DND-41 (cell line): Measurements from ENCODE around the gene IFI27L1.

Experiments used
- ATAC-seq: fragments of 200-7000 bp; cut with Tn5 transposase; 3 replicates; pipeline ENCODE4 v1.9.1; 2021; ENCODE audit warnings: low read depth; ENCODE audit not compliant: insufficient read depth
- DNase-seq: peaks from one replicate; pipeline ENCODE4 v3.0.0-alpha.2; 2020
- H2AFZ ChIP-seq: 2 replicates; pipeline ENCODE4 v1.6.0; 2012; ENCODE audit warnings: low read depth, low read length
- H3K27ac ChIP-seq: 2 replicates; pipeline ENCODE4 v1.5.1; 2012; ENCODE audit warnings: low read length, inconsistent platforms
- H3K27me3 ChIP-seq: fragments of 200-600 bp; sonication (generic); 2 replicates; pipeline ENCODE4 v1.6.0; 2012; ENCODE audit warnings: low read length, mild to moderate bottlenecking, inconsistent platforms; ENCODE audit not compliant: insufficient read depth, poor library complexity
- H3K36me3 ChIP-seq: 2 replicates; pipeline ENCODE4 v1.5.1; 2012; ENCODE audit warnings: low read length, inconsistent platforms; ENCODE audit not compliant: insufficient read depth
- H3K4me1 ChIP-seq: 2 replicates; pipeline ENCODE4 v1.5.1; 2012; ENCODE audit warnings: mild to moderate bottlenecking, low read length; ENCODE audit not compliant: insufficient read depth
- H3K4me2 ChIP-seq: 2 replicates; pipeline ENCODE4 v1.6.0; 2012; ENCODE audit warnings: mild to moderate bottlenecking, moderate library complexity, low read length, inconsistent platforms; ENCODE audit not compliant: insufficient read depth
- H3K4me3 ChIP-seq, 2 experiments: fragments of 200-600 bp in 1 of 2; shearing (Covaris generic) in 1 of 2; 2 replicates each; pipeline ENCODE4 v1.5.1; 2012 to 2016; ENCODE audit warnings: inconsistent platforms in 2 of 2, low read length in 2 of 2, mild to moderate bottlenecking in 2 of 2, low read depth in 1 of 2, moderate library complexity in 1 of 2
- H3K79me2 ChIP-seq: 2 replicates; pipeline ENCODE4 v1.6.0; 2012; ENCODE audit warnings: low read length, inconsistent platforms; ENCODE audit not compliant: insufficient read depth
- H3K9ac ChIP-seq: 2 replicates; pipeline ENCODE4 v1.6.0; 2012; ENCODE audit warnings: low read depth, mild to moderate bottlenecking, inconsistent platforms, low read length, moderate library complexity
- H3K9me3 ChIP-seq: 2 replicates; pipeline ENCODE4 v1.5.1; 2012; ENCODE audit warnings: low read length, moderate library complexity, mild to moderate bottlenecking, inconsistent platforms; ENCODE audit not compliant: insufficient read depth, severe bottlenecking
- H4K20me1 ChIP-seq: 2 replicates; pipeline ENCODE4 v1.6.0; 2012; ENCODE audit warnings: low read length; ENCODE audit not compliant: insufficient read depth
- CTCF ChIP-seq: IDR thresholded peaks from 2 replicates; pipeline ENCODE4 v1.5.1; 2012; ENCODE audit warnings: borderline replicate concordance, low read length, moderate library complexity, mild to moderate bottlenecking; ENCODE audit not compliant: poor library complexity, severe bottlenecking; ENCODE audit errors: extremely low read depth
- EZH2 ChIP-seq: IDR thresholded peaks from 3 replicates; pipeline ENCODE4 v1.6.1; 2012; ENCODE audit warnings: borderline replicate concordance, low read depth, mild to moderate bottlenecking, moderate library complexity, low read length, inconsistent platforms; ENCODE audit not compliant: severe bottlenecking

Gene IFI27L1

GRCh38 chr14:94125659-94126418 is 44.7 kb downstream of the IFI27L1 start:
- Histone ChIP-seq H2AFZ (no peak overlapping the region), H3K27ac (no peak overlapping the region), H3K4me1 (peaks cover 23% of the 10 kb centered on the region), H3K4me3 (no peak overlapping the region), H3K27me3 (no peaks in the 10 kb centered on the region), H3K36me3 (no peaks in the 10 kb centered on the region), H3K9me3 (no peaks in the 10 kb centered on the region), H3K79me2 (no peaks in the 10 kb centered on the region), H3K4me2 (no peak overlapping the region), H3K9ac (no peak overlapping the region), H4K20me1 (no peaks in the 10 kb centered on the region; the same call in 1 of the 2 replicates)
- ATAC-seq (no peak), DNase-seq (no peak)
- TF ChIP-seq EZH2 (no peak), CTCF (no peak)

- Histone ChIP-seq H3K9ac (no peak overlapping the region), H3K4me1 (peaks cover 23% of the 10 kb centered on the region), H3K4me3 (no peak overlapping the region), H3K36me3 (no peaks in the 10 kb centered on the region), H3K27ac (no peak overlapping the region), H3K9me3 (no peaks in the 10 kb centered on the region), H3K79me2 (no peaks in the 10 kb centered on the region), H4K20me1 (no peaks in the 10 kb centered on the region; the same call in 1 of the 2 replicates), H2AFZ (no peak overlapping the region), H3K27me3 (no peaks in the 10 kb centered on the region), H3K4me2 (no peak overlapping the region)
- TF ChIP-seq EZH2, result no peak
- TF ChIP-seq CTCF, result no peak
- ATAC-seq (no peak), DNase-seq (no peak)
Observed at GRCh38 chr14:94126419-94126677, 45.2 kb downstream of the IFI27L1 start.

- no peak for ATAC-seq
- Histone ChIP-seq H2AFZ (no peak overlapping the region), H4K20me1 (no peaks in the 10 kb centered on the region; the same call in 1 of the 2 replicates), H3K27me3 (no peaks in the 10 kb centered on the region), H3K9ac (no peak overlapping the region), H3K4me3 (no peak overlapping the region), H3K79me2 (no peaks in the 10 kb centered on the region), H3K4me2 (no peak overlapping the region), H3K9me3 (no peaks in the 10 kb centered on the region), H3K4me1 (peaks cover 23% of the 10 kb centered on the region), H3K36me3 (no peaks in the 10 kb centered on the region), H3K27ac (no peak overlapping the region)
- no peak for DNase-seq
- TF ChIP-seq EZH2 (no peak), CTCF (no peak)
Observed at GRCh38 chr14:94126800-94127199, 45.7 kb downstream of the IFI27L1 start.
